HepG2 (cell line): ENCODE measurements around the gene MT1M. TPM values are rescaled to one million over a fixed set of nuclear protein-coding genes. Genes with fewer than 3 reads are reported as not detected.
A peak's percentile ranks its signal among the peaks of the same experiment; 100 is the strongest.

ENCODE experiments used
- ATF6 ChIP-seq: sonication (generic); formaldehyde crosslinking; conservative IDR thresholded peaks from 2 replicates; pipeline ENCODE4 v1.4.0; 2020; ENCODE audit warnings: missing genetic modification reagents
- CBX2 ChIP-seq, 2 experiments: fragments of 200-600 bp in 1 of 2; sonication (generic); formaldehyde crosslinking in 1 of 2; IDR thresholded peaks; 2 replicates each; pipeline versions ENCODE4 v1.7.0 to v1.8.1; 2018 to 2022; ENCODE audit warnings: low read depth in 2 of 2, low read length in 1 of 2, mild to moderate bottlenecking in 1 of 2, missing genetic modification reagents in 1 of 2
- CREB1 ChIP-seq, 2 experiments: fragments of 450-650 bp in 1 of 2; IDR thresholded peaks; 2 replicates each; pipeline ENCODE4 v1.6.1; 2016 to 2017; ENCODE audit warnings: control low read depth in 1 of 2, mild to moderate bottlenecking in 1 of 2, missing compliant biosample characterization in 1 of 2, missing genetic modification characterization in 1 of 2
- EHMT2 ChIP-seq: fragments of 200-600 bp; sonication (generic); IDR thresholded peaks from 2 replicates; pipeline ENCODE4 v1.7.0; 2017; ENCODE audit warnings: antibody characterized with exemption, low read depth, low read length, borderline replicate concordance
- GMEB1 ChIP-seq: sonication (generic); formaldehyde crosslinking; IDR thresholded peaks from 2 replicates; pipeline ENCODE4 v1.5.1; 2020; ENCODE audit warnings: missing genetic modification reagents, mild to moderate bottlenecking, borderline replicate concordance
- HNRNPL ChIP-seq: fragments of 200-400 bp; formaldehyde crosslinking; IDR thresholded peaks from 2 replicates; pipeline ENCODE4 v1.6.1; 2017; ENCODE audit warnings: mild to moderate bottlenecking, low read depth, low read length
- KLF15 ChIP-seq: sonication (generic); formaldehyde crosslinking; IDR thresholded peaks from 2 replicates; pipeline ENCODE4 v1.8.1; 2023; ENCODE audit warnings: borderline replicate concordance, mild to moderate bottlenecking, inconsistent platforms, missing genetic modification reagents, mixed read lengths
- MIER3 ChIP-seq: IDR thresholded peaks from 2 replicates; pipeline ENCODE4 v1.6.1; 2016; ENCODE audit warnings: missing compliant biosample characterization, borderline replicate concordance
- MXD4 ChIP-seq: IDR thresholded peaks from 2 replicates; pipeline ENCODE4 v1.6.1; 2016; ENCODE audit warnings: mild to moderate bottlenecking, missing biosample characterization, missing genetic modification reagents
- PBX2 ChIP-seq: IDR thresholded peaks from 2 replicates; pipeline ENCODE4 v1.6.1; 2016; ENCODE audit warnings: control low read depth
- SIX1 ChIP-seq: sonication (generic); formaldehyde crosslinking; IDR thresholded peaks from 2 replicates; pipeline ENCODE4 v1.4.0; 2020; ENCODE audit warnings: missing genetic modification reagents, borderline replicate concordance
- ZMYM3 ChIP-seq: sonication (generic); formaldehyde crosslinking; IDR thresholded peaks from 2 replicates; pipeline ENCODE4 v1.5.1; 2020; ENCODE audit warnings: mild to moderate bottlenecking, missing genetic modification reagents
- ZNF20 ChIP-seq: sonication (generic); formaldehyde crosslinking; IDR thresholded peaks from 2 replicates; pipeline ENCODE4 v1.4.0; 2020; ENCODE audit warnings: mild to moderate bottlenecking, moderate library complexity, missing genetic modification reagents
- ZNF660 ChIP-seq: sonication (generic); formaldehyde crosslinking; IDR thresholded peaks from 2 replicates; pipeline ENCODE4 v1.5.1; 2020; ENCODE audit warnings: mild to moderate bottlenecking, low read depth, missing genetic modification reagents, borderline replicate concordance
- ZNF746 ChIP-seq: sonication (generic); formaldehyde crosslinking; IDR thresholded peaks from 2 replicates; pipeline ENCODE4 v1.8.0; 2022; ENCODE audit warnings: mild to moderate bottlenecking, missing genetic modification reagents
- ZNF816 ChIP-seq: sonication (generic); formaldehyde crosslinking; IDR thresholded peaks from 2 replicates; pipeline ENCODE4 v1.8.0; 2022; ENCODE audit warnings: missing genetic modification reagents, mild to moderate bottlenecking, borderline replicate concordance
- polyA plus RNA-seq, 8 experiments: library from polyadenylated mRNA; depleted of rRNA in 3 of 8; stranded (reverse) in 7 of 8; unstranded in 1 of 8; fragments of >200 nt; fragmentation: Illumina TruSeq in 4 of 8; extraction: Trizol in 4 of 8; gene quantifications; 2 replicates each; pipeline versions ENCODE4 v1.2.1 to v1.2.3, GENCODE V29; 2011 to 2016; ENCODE audit warnings: low read depth in 4 of 8, missing spikeins in 1 of 8, mixed read lengths in 1 of 8; ENCODE audit not compliant: insufficient read depth in 1 of 8
- total RNA-seq, 5 experiments: library from RNA; depleted of rRNA; stranded (reverse); fragments of >200 nt; fragmentation: Illumina TruSeq; extraction: Trizol; gene quantifications; 2 replicates each; pipeline ENCODE4 v1.2.3, GENCODE V29; 2016; ENCODE audit warnings: low read depth in 1 of 5
- TF ChIP-seq, protein P1 (sequence below): sonication (generic); formaldehyde crosslinking; IDR thresholded peaks from 2 replicates; pipeline ENCODE4 v1.4.0; 2020; ENCODE audit warnings: missing genetic modification reagents, borderline replicate concordance
- TF ChIP-seq, protein P2 (sequence below): sonication (generic); formaldehyde crosslinking; IDR thresholded peaks from 2 replicates; pipeline ENCODE4 v1.4.0; 2020; ENCODE audit warnings: missing genetic modification reagents; ENCODE audit errors: not compliant biosample characterization

MT1M gene
- total and polyA plus RNA-seq, 2 of the 13 experiments (the other 11 are each of a cell fraction or from before 2014, with no cell fraction given), result 4.6 TPM; not detected in 1

GRCh38 chr16:56607109-56607618 lies 25.3 kb upstream of the MT1M start (continued):
- TF ChIP-seq, protein P1, sequence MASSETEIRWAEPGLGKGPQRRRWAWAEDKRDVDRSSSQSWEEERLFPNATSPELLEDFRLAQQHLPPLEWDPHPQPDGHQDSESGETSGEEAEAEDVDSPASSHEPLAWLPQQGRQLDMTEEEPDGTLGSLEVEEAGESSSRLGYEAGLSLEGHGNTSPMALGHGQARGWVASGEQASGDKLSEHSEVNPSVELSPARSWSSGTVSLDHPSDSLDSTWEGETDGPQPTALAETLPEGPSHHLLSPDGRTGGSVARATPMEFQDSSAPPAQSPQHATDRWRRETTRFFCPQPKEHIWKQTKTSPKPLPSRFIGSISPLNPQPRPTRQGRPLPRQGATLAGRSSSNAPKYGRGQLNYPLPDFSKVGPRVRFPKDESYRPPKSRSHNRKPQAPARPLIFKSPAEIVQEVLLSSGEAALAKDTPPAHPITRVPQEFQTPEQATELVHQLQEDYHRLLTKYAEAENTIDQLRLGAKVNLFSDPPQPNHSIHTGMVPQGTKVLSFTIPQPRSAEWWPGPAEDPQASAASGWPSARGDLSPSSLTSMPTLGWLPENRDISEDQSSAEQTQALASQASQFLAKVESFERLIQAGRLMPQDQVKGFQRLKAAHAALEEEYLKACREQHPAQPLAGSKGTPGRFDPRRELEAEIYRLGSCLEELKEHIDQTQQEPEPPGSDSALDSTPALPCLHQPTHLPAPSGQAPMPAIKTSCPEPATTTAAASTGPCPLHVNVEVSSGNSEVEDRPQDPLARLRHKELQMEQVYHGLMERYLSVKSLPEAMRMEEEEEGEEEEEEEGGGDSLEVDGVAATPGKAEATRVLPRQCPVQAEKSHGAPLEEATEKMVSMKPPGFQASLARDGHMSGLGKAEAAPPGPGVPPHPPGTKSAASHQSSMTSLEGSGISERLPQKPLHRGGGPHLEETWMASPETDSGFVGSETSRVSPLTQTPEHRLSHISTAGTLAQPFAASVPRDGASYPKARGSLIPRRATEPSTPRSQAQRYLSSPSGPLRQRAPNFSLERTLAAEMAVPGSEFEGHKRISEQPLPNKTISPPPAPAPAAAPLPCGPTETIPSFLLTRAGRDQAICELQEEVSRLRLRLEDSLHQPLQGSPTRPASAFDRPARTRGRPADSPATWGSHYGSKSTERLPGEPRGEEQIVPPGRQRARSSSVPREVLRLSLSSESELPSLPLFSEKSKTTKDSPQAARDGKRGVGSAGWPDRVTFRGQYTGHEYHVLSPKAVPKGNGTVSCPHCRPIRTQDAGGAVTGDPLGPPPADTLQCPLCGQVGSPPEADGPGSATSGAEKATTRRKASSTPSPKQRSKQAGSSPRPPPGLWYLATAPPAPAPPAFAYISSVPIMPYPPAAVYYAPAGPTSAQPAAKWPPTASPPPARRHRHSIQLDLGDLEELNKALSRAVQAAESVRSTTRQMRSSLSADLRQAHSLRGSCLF (CRISPR knock-in tag), result no peak
- TF ChIP-seq ZMYM3, result peak; percentile 71
- TF ChIP-seq CREB1 (IDR thresholded peaks at IDR 0.05), result peak; percentile 54
- TF ChIP-seq CREB1 (CRISPR knock-in tag; IDR thresholded peaks at IDR 0.05), result peak; percentile 86; the same call in 1 of the 2 replicates
- no peak for TF ChIP-seq CBX2 (IDR thresholded peaks at IDR 0.05; ENCODE audit: low read depth, low read length)
- no peak; the same call in 1 of the 2 replicates for TF ChIP-seq CBX2 (CRISPR knock-in tag; IDR thresholded peaks at IDR 0.05; ENCODE audit: low read depth)
- TF ChIP-seq SIX1 (CRISPR knock-in tag), result no peak
- peak; percentile 36 for TF ChIP-seq MXD4
- TF ChIP-seq HNRNPL, result no peak
- peak; percentile 36; the same call in 1 of the 2 replicates for TF ChIP-seq GMEB1 (CRISPR knock-in tag)
- no peak for TF ChIP-seq ZNF20 (CRISPR knock-in tag)
- TF ChIP-seq, protein P2, sequence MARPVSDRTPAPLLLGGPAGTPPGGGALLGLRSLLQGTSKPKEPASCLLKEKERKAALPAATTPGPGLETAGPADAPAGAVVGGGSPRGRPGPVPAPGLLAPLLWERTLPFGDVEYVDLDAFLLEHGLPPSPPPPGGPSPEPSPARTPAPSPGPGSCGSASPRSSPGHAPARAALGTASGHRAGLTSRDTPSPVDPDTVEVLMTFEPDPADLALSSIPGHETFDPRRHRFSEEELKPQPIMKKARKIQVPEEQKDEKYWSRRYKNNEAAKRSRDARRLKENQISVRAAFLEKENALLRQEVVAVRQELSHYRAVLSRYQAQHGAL (CRISPR knock-in tag), result peak; percentile 13
- TF ChIP-seq ZNF816, result peak; percentile 62; the same call in 1 of the 2 replicates
- TF ChIP-seq ZNF746, result peak; percentile 50; the same call in 1 of the 2 replicates
- TF ChIP-seq ZNF660 (CRISPR knock-in tag), result no peak
- no peak for TF ChIP-seq PBX2 (CRISPR knock-in tag)
- no peak for TF ChIP-seq ATF6 (CRISPR knock-in tag)
- TF ChIP-seq EHMT2, result no peak
- TF ChIP-seq KLF15 (CRISPR knock-in tag), result peak; percentile 35
- 0 out of 2 replicates have a peak, but pooled peaks have one; percentile 56 for TF ChIP-seq MIER3
